Panc1 (cell line): ENCODE data around the gene PLCD3. TPM values are rescaled to one million over a fixed set of nuclear protein-coding genes. Genes with fewer than 3 reads are reported as not detected.

Source experiments
- ATAC-seq: fragments of 200-7000 bp; cut with Tn5 transposase; 2 replicates; pipeline ENCODE4 v1.9.1; 2020; ENCODE audit warnings: mild to moderate bottlenecking, moderate library complexity
- BruUV-seq: library from RNA; stranded (reverse); fragments of 400-500 nt; replicated peaks from 2 replicates; lab custom pipeline; 2021; lab: Mats Ljungman, UMichigan
- CTCF ChIA-PET: fragments of 300-600 bp; sonication (Branson Sonifier 250); formaldehyde crosslinking; loops from one replicate; lab custom pipeline; 2022; ENCODE audit warnings: antibody characterized with exemption; lab: Charles Lee
- POLR2A ChIA-PET: fragments of 300-600 bp; sonication (Branson Sonifier 250); formaldehyde crosslinking; loops from one replicate; lab custom pipeline; 2022; ENCODE audit warnings: antibody characterized with exemption; lab: Charles Lee
- DNase-seq: peaks from one replicate; pipeline ENCODE4 v3.0.0-alpha.2; 2010; ENCODE audit warnings: low read depth, low spot score
- H3K27ac ChIP-seq: 2 replicates; pipeline ENCODE4 v1.5.1; 2011; ENCODE audit warnings: mild to moderate bottlenecking, low read length, inconsistent platforms
- H3K27me3 ChIP-seq: fragments of 200-500 bp; sonication (Bioruptor generic); 2 replicates; pipeline ENCODE4 v1.6.0; 2014; ENCODE audit warnings: low read length, inconsistent platforms; ENCODE audit not compliant: control insufficient read depth, insufficient read depth
- H3K36me3 ChIP-seq: fragments of 200-500 bp; sonication (Bioruptor generic); 2 replicates; pipeline ENCODE4 v1.5.1; 2014; ENCODE audit warnings: inconsistent platforms, mild to moderate bottlenecking, low read length, moderate library complexity; ENCODE audit not compliant: control insufficient read depth, insufficient read depth
- H3K4me1 ChIP-seq: 2 replicates; pipeline ENCODE4 v1.5.1; 2011; ENCODE audit warnings: inconsistent platforms, mild to moderate bottlenecking, low read length, moderate library complexity; ENCODE audit not compliant: control insufficient read depth, insufficient read depth
- H3K4me3 ChIP-seq, 2 experiments: 2 replicates each; pipeline ENCODE4 v1.5.1; 2011 to 2012; ENCODE audit warnings: low read depth in 2 of 2, low read length in 2 of 2, mild to moderate bottlenecking in 2 of 2, inconsistent platforms in 1 of 2, moderate library complexity in 1 of 2
- H3K9me3 ChIP-seq: fragments of 200-500 bp; sonication (Bioruptor generic); 2 replicates; pipeline ENCODE4 v1.5.1; 2014; ENCODE audit warnings: low read depth, mild to moderate bottlenecking, inconsistent platforms, low read length, moderate library complexity; ENCODE audit not compliant: control insufficient read depth, insufficient read depth
- POLR2AphosphoS5 ChIP-seq: IDR thresholded peaks from 2 replicates; pipeline ENCODE4 v1.6.1; 2012; ENCODE audit warnings: mild to moderate bottlenecking, low read depth, low read length, moderate library complexity
- SIN3A ChIP-seq: IDR thresholded peaks from 2 replicates; pipeline ENCODE4 v1.6.1; 2012; ENCODE audit warnings: low read depth, mild to moderate bottlenecking, low read length, moderate library complexity, borderline replicate concordance; ENCODE audit not compliant: insufficient read depth
- TCF7L2 ChIP-seq: IDR thresholded peaks from 2 replicates; pipeline ENCODE4 v1.6.1; 2011; ENCODE audit warnings: mild to moderate bottlenecking, low read depth, low read length, inconsistent platforms
- in situ Hi-C: cut with HindIII; loops from 2 replicates; pipeline ENCODE4 v1.10.0; 2016; ENCODE audit warnings: low sequenced_read_pairs, low pct_unique_long_range_greater_than_20kb
- intact Hi-C: fragments of 100-400 bp; cut with micrococcal nuclease; formaldehyde crosslinking; loops from one replicate; pipeline ENCODE4 v1.10.0; 2022; ENCODE audit not compliant: unreplicated experiment
- total RNA-seq: library from RNA; stranded (reverse); gene quantifications from one replicate; pipeline ENCODE4 v1.2.1, GENCODE V29; 2021; ENCODE audit not compliant: unreplicated experiment
- TF ChIP-seq, protein P1 (sequence below), 2 experiments: IDR thresholded peaks; 2 replicates each; pipeline ENCODE4 v1.6.1; 2011 to 2012; ENCODE audit warnings: low read depth in 2 of 2, control low read depth in 1 of 2, low read length in 1 of 2, mild to moderate bottlenecking in 1 of 2, moderate library complexity in 1 of 2; ENCODE audit not compliant: insufficient read depth in 1 of 2
- TF ChIP-seq, protein P2 (sequence below): fragments of 450-650 bp; IDR thresholded peaks from 2 replicates; pipeline ENCODE4 v1.5.1; 2017; ENCODE audit warnings: mild to moderate bottlenecking

Gene PLCD3
- total RNA-seq, 1 experiment from 2014 or later, result 125 TPM

DNA sequence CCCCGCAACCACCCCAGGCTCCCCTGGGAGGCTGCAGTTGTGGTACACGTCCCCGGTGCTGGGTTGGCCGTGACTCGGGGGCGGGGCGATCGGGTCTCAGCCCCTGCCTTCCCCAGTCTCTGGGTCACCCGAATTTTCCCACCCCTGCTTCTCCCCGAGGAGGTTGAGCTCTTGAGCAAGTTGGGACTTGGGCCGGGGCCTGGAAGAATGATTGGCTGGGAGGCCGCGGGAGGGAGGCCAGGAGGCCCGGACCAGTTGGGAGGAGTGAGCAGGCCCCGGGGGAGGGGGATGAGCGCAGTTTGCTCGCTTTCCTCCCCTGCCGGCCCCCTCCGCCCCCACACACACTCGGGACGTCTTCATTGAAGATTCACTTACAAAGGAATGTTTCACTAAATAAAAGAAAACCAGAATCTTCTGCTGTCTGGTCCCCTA lies 11.5 kb upstream of the PLCD3 start:
- no peak overlapping the region for H3K4me3 ChIP-seq
- H3K9me3 ChIP-seq, result no peaks in the 10 kb centered on the region
- TF ChIP-seq, protein P1, sequence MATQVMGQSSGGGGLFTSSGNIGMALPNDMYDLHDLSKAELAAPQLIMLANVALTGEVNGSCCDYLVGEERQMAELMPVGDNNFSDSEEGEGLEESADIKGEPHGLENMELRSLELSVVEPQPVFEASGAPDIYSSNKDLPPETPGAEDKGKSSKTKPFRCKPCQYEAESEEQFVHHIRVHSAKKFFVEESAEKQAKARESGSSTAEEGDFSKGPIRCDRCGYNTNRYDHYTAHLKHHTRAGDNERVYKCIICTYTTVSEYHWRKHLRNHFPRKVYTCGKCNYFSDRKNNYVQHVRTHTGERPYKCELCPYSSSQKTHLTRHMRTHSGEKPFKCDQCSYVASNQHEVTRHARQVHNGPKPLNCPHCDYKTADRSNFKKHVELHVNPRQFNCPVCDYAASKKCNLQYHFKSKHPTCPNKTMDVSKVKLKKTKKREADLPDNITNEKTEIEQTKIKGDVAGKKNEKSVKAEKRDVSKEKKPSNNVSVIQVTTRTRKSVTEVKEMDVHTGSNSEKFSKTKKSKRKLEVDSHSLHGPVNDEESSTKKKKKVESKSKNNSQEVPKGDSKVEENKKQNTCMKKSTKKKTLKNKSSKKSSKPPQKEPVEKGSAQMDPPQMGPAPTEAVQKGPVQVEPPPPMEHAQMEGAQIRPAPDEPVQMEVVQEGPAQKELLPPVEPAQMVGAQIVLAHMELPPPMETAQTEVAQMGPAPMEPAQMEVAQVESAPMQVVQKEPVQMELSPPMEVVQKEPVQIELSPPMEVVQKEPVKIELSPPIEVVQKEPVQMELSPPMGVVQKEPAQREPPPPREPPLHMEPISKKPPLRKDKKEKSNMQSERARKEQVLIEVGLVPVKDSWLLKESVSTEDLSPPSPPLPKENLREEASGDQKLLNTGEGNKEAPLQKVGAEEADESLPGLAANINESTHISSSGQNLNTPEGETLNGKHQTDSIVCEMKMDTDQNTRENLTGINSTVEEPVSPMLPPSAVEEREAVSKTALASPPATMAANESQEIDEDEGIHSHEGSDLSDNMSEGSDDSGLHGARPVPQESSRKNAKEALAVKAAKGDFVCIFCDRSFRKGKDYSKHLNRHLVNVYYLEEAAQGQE (IDR thresholded peaks at IDR 0.05; ENCODE audit: insufficient read depth in 1 of 2, low read depth in 2 of 2, low read length in 1 of 2), result no peak
- TF ChIP-seq POLR2AphosphoS5 (no peak), SIN3A (no peak), TCF7L2 (no peak)
- TF ChIP-seq, protein P2, sequence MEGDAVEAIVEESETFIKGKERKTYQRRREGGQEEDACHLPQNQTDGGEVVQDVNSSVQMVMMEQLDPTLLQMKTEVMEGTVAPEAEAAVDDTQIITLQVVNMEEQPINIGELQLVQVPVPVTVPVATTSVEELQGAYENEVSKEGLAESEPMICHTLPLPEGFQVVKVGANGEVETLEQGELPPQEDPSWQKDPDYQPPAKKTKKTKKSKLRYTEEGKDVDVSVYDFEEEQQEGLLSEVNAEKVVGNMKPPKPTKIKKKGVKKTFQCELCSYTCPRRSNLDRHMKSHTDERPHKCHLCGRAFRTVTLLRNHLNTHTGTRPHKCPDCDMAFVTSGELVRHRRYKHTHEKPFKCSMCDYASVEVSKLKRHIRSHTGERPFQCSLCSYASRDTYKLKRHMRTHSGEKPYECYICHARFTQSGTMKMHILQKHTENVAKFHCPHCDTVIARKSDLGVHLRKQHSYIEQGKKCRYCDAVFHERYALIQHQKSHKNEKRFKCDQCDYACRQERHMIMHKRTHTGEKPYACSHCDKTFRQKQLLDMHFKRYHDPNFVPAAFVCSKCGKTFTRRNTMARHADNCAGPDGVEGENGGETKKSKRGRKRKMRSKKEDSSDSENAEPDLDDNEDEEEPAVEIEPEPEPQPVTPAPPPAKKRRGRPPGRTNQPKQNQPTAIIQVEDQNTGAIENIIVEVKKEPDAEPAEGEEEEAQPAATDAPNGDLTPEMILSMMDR, result no peak
- in situ Hi-C loops (no loop called here), intact Hi-C loops (no loop called here)
- DNase-seq, result no peak
- H3K36me3 ChIP-seq, result no peaks in the 10 kb centered on the region; the same call in 1 of the 2 replicates
- ChIA-PET CTCF (no interaction called here), POLR2A (no interaction called here)
- ATAC-seq, result no peak
- H3K27me3 ChIP-seq, result no peaks in the 10 kb centered on the region
- BruUV-seq, result no TSS peak
- peaks cover 10% of the 10 kb centered on the region for H3K4me1 ChIP-seq
- no peak overlapping the region for H3K27ac ChIP-seq

DNA sequence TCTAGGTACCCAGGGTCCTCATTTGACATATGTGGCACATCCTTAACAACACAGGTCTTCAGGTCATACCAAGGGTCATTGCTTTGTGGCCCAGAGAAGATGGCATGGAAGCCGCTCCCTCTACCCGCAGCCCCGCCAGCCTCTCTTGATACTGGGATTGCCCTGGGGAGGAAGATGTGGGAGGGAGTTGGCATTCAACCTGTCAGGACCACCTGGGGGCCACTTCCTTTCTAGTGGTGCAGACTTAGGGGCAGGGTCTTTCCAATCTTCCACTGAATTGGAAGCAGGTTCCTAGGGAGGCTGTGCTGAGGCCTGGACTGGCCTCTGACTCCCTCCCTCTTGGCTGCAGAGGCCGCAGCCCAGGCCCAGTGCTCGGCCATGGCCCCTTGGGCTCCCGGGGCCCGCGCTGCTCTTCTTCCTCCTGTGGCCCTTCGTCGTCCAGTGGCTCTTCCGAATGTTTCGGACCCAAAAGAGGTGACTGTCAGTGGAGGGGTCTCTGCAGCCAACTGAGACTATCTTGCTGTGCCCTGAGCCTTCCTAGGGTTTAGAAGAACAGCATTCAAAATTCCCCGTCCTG lies 10.9 kb upstream of the PLCD3 start:
- Histone ChIP-seq H3K9me3 (no peaks in the 10 kb centered on the region), H3K36me3 (no peaks in the 10 kb centered on the region; the same call in 1 of the 2 replicates), H3K27ac (no peak overlapping the region), H3K27me3 (no peaks in the 10 kb centered on the region), H3K4me3 (no peak overlapping the region), H3K4me1 (peaks cover 10% of the 10 kb centered on the region)
- DNase-seq (no peak), ATAC-seq (no peak)
- CTCF ChIA-PET, result no interaction called here
- BruUV-seq, result no TSS peak
- in situ Hi-C loops (no loop called here), intact Hi-C loops (no loop called here)
- POLR2A ChIA-PET, result interaction anchor here (0.6 kb wide), 1 partner anchor 31 kb away, joined by 7 read pairs; no protein-coding TSS in a partner anchor
- TF ChIP-seq POLR2AphosphoS5 (no peak), TCF7L2 (no peak), SIN3A (no peak)
- TF ChIP-seq, protein P2, result no peak
- TF ChIP-seq, protein P1 (IDR thresholded peaks at IDR 0.05; ENCODE audit: insufficient read depth in 1 of 2, low read depth in 2 of 2, low read length in 1 of 2), result no peak
